Activated T-cell treated with anti-CD3 and anti-CD28 coated beads, Interleukin-2, amount 50 U/mL, for 1 hour (primary cell): ENCODE results near the gene RPP38.

Experiments
- DNase-seq: peaks from one replicate; pipeline ENCODE4 v3.0.0-alpha.2; 2020

Gene RPP38

GRCh38 chr10:15113766-15114165 lies 16.6 kb downstream of the RPP38 start:
- no peak for DNase-seq

DNA sequence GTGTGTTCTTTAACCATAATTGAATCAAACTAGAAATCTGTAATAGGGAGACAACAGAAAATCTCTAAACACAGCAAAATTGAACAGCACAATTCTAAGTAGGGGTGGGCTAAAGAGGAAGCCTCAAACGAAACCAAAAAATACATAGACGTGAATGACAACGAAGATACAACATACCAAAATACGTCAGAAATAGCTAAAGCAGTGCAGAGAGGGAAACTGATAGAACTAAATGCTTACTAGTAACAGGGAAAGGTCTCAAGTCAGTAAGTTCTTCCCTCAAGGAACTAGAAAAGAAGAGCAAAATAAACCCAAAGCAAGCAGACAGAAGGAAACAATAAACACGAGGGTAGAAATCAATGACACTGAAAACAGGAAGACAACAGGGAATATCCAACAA lies 19.1 kb downstream of the RPP38 start:
- DNase-seq, result no peak

DNA sequence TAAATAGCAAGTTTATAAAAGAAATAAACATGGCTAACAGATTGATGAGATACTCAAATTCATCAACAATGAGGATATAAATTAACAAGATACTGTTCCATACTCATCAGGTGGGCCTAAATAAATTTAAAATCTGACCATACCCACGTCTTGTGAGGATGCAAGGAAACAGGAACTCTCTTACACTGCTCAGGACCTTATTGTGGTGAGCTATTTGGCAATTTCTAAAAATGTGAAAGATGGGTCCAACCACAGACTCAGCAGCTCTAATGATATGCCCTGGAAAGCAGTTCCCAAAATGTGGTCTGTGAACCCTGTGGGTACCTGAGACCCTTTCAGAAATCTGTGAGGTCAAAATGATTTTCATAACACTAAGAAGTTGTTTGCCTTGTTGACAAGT lies 21.5 kb downstream of the RPP38 start:
- no peak for DNase-seq

DNA sequence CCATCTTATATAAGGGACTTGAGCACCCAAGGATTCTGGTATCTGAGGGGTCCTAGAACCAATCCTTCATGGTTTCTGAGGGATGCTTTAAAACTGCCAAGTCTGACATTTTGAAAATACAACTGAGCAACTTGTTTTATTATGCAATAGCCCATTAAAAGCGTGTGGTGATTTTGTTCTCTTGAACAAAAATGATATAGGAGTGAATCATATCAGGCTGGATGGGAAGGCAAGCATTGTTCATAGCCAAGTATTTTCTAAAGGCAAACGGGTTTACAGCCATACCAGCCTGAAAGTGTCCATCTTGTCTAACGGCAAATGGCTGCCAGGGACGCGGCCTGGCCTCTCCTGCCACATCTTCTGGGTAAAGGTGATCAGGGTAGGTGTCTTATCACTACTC lies 23.4 kb downstream of the RPP38 start:
- no peak for DNase-seq

GRCh38 chr10:15121707-15122106 lies 24.6 kb downstream of the RPP38 start:
- no peak for DNase-seq

DNA sequence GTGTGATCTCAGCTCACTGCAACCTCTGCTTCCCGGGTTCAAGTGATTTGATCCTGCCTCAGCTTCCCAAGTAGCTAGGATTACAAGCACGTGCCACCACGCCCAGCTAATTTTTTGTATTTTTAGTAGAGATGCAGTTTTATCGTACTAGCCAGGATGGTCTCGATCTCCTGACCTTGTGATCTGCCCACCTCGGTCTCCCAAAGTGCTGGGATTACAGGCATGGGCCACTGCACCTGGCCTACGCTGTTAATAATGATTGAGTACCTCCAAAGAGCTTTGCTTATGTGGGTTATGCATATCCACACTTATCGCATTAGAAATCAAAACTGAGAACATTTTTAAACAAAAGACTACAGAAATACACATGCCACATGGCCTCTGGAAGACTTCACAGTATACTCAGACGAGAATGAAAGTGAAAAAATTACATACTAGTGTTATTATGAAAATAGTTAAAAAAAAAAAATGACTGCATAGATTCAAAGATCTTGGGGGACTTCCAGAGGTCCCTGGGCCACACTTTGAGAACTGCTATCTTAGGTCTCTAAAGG lies 25.4 kb downstream of the RPP38 start:
- no peak for DNase-seq

- DNase-seq, result no peak
These were observed 26.6 kb downstream of the RPP38 start for GRCh38 chr10:15123749-15124184.

DNA sequence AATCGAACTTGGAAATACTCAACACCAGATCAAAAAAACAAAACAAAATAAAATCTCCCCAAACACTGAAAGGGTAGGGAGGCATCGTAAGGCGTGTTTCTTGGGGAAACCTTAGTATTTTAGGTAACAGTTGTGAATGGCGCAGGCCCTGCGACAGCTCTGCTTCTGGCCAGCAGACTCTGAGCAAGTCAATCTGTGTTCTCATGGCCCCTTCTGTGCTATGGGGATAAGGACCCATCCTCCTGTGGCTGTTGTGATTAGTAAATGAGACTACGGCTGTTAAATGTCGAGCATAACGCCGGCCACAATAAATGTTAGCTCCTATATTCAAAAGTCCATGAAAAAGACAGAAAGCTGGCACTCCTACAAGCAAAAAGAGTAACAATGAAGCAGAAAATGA lies 27.0 kb downstream of the RPP38 start:
- no peak for DNase-seq

GRCh38 chr10:15124908-15125307 lies 27.8 kb downstream of the RPP38 start:
- no peak for DNase-seq

- DNase-seq, result no peak
These were observed 34.2 kb downstream of the RPP38 start for GRCh38 chr10:15131330-15131729.

- no peak for DNase-seq
These were observed 39.2 kb downstream of the RPP38 start for GRCh38 chr10:15136129-15137035.

- no peak for DNase-seq
These were observed 39.8 kb downstream of the RPP38 start for GRCh38 chr10:15137036-15137359.

DNA sequence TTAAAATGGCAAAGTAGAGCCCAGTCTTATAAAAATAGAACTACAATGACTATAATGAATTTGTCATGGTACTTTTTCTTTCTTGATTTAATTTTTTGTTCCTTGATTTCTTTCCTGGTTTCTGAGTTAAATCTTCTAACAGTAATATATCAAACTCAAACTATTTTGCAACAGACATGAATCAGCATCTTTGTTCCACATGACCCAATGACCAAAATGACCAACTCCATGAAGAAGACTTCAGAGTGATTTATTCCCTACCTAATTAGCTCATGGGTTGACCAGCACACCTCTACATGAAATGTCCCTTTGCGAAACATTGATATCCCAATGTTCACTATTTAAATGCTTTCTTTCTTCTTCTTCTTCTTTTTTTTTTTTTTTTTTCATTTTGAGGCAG lies 40.5 kb downstream of the RPP38 start:
- no peak for DNase-seq

- no peak for DNase-seq
These were observed 43.5 kb downstream of the RPP38 start for GRCh38 chr10:15140698-15141097.

GRCh38 chr10:15141136-15142054 lies 44.2 kb downstream of the RPP38 start:
- DNase-seq, result no peak

- DNase-seq, result no peak
These were observed 47.6 kb downstream of the RPP38 start for GRCh38 chr10:15144788-15145187.

- DNase-seq, result no peak
These were observed 49.2 kb downstream of the RPP38 start for GRCh38 chr10:15146366-15146765.

GRCh38 chr10:15147594-15148392 lies 50.6 kb downstream of the RPP38 start:
- DNase-seq, result no peak

- no peak for DNase-seq
These were observed 52.1 kb downstream of the RPP38 start for GRCh38 chr10:15149042-15149771.

GRCh38 chr10:15150563-15150962 lies 53.4 kb downstream of the RPP38 start:
- no peak for DNase-seq

GRCh38 chr10:15152556-15152955 lies 55.4 kb downstream of the RPP38 start:
- no peak for DNase-seq
